Lung (tissue), 12 donors: ENCODE results near the gene RPS6KA2. TPM values are rescaled to one million over a fixed set of nuclear protein-coding genes. Genes with fewer than 3 reads are reported as not detected.

Source experiments
- ATAC-seq: fragments of 200-7000 bp; cut with Tn5 transposase; one replicate; pipeline ENCODE4 v1.9.1; 2020; ENCODE audit warnings: moderate number of reproducible peaks; ENCODE audit not compliant: insufficient read depth, low FRiP score
- DNase-seq, 3 donors: peaks; one replicate each; pipeline ENCODE4 v3.0.0-alpha.2; 2013 to 2017
- H3K27ac ChIP-seq, 2 donors: one replicate each; pipeline ENCODE4 v1.5.1; 2013; ENCODE audit warnings: mild to moderate bottlenecking in 2 of 2, moderate library complexity in 2 of 2, control low read depth in 1 of 2, inconsistent platforms in 1 of 2, low read depth in 1 of 2, low read length in 1 of 2
- H3K27me3 ChIP-seq, 3 donors: one replicate each; pipeline ENCODE4 v1.5.1; 2013; ENCODE audit warnings: low read length in 2 of 3; ENCODE audit not compliant: control insufficient read depth in 3 of 3, insufficient read depth in 3 of 3
- H3K36me3 ChIP-seq, 4 donors: one replicate each; pipeline ENCODE4 v1.5.1; 2013; ENCODE audit warnings: low read length in 4 of 4, mild to moderate bottlenecking in 1 of 4, moderate library complexity in 1 of 4; ENCODE audit not compliant: control insufficient read depth in 4 of 4, insufficient read depth in 4 of 4
- H3K4me1 ChIP-seq, 5 donors: one replicate each; pipeline ENCODE4 v1.5.1; 2013; ENCODE audit warnings: low read length in 5 of 5, mild to moderate bottlenecking in 2 of 5, moderate library complexity in 1 of 5; ENCODE audit not compliant: control insufficient read depth in 5 of 5, insufficient read depth in 5 of 5
- H3K4me3 ChIP-seq: one replicate; pipeline ENCODE4 v1.5.1; 2013; ENCODE audit warnings: mild to moderate bottlenecking, control low read depth, moderate library complexity
- H3K9ac ChIP-seq, 2 donors: one replicate each; pipeline ENCODE4 v1.5.1; 2013; ENCODE audit warnings: low read length in 2 of 2, control low read depth in 1 of 2; ENCODE audit not compliant: insufficient read depth in 1 of 2
- H3K9me3 ChIP-seq, 4 donors: one replicate each; pipeline ENCODE4 v1.5.1; 2013; ENCODE audit warnings: low read length in 3 of 4, mild to moderate bottlenecking in 1 of 4, moderate library complexity in 1 of 4; ENCODE audit not compliant: control insufficient read depth in 4 of 4, insufficient read depth in 3 of 4
- WGBS, 2 donors: extraction: QIAGEN DNeasy Blood & Tissue Kit; methylation state at CpG; one replicate each; pipeline ENCODE4 v1.1.7; 2013; 5-methylcytosine and 5-hydroxymethylcytosine counted together
- polyA plus RNA-seq, 2 donors: library from polyadenylated mRNA; stranded (reverse); fragments of 200-250 nt; gene quantifications; one replicate each; pipeline ENCODE4 v1.2.1, GENCODE V29; 2013
- total RNA-seq, 2 donors: library from RNA; depleted of rRNA in 1 of 2; stranded (reverse); fragments of >200 nt in 1 of 2; gene quantifications; one replicate each; pipeline ENCODE4 v1.2.1, GENCODE V29; 2014 to 2021
- TF ChIP-seq, protein P1 (sequence below): IDR thresholded peaks from 2 replicates; pipeline ENCODE4 v1.5.1; 2012; ENCODE audit warnings: mild to moderate bottlenecking; ENCODE audit errors: control extremely low read depth, extremely low read depth
- donor health status: control.
- donor health status: control.
- donor health status: Bipolar disorder and iron deficiency.
- donor health status: healthy.
- donor health status: DM: yes; HTN: yes; CAD: no.

Gene RPS6KA2
- total and polyA plus RNA-seq, 4 donors: 61.9 to 185 (median 105) TPM

DNA sequence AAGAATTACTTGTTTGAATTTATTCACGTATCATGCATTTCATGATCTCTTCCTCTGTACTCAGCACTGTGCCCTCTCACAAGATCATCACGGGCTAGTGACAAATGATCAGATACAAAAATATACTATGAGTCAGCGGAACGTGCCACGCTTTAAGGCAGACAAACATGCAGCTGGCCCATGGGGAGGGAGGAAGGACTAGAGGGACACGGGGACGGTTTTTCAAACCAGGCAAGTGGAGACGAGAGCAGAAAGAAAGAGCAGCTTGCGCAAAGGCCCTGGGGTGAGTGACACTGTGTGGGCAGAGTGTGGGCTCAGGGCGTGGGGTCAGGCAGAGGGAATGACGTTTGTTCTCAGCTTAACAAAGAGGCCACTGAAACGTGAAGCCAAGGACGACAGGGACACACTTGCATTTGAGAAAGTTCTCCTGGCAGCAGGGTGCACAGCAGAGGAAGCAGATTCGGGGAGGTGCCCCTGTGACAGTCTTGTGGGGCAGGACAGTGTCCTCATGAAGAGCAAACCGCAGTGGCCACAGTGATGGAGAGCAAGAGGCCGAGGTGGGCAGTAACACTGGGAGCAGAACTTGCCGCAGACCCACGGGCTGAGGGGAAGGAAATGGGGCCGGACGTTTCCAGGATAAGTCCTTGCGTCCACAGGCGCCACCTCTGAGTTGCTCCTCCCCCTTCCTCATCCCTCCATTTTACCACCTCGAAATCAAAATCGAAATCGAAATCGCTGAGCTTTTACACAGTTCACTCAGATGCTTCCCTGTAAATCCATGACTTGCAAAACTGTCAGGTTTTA, 6.9 kb upstream of the RPS6KA2 start:
- ATAC-seq (peak; percentile 51), DNase-seq (peak in 2 of 3 donors; percentile 39 to 54)
- H3K27ac ChIP-seq: peak overlapping the region; percentile 13 to 86
- H3K36me3 ChIP-seq: no peaks in the 10 kb centered on the region
- H3K4me1 ChIP-seq: peaks cover 0 to 29% (median 5%) of the 10 kb centered on the region in 5 donors
- H3K9me3 ChIP-seq: no peaks in the 10 kb centered on the region
- TF ChIP-seq, protein P1, sequence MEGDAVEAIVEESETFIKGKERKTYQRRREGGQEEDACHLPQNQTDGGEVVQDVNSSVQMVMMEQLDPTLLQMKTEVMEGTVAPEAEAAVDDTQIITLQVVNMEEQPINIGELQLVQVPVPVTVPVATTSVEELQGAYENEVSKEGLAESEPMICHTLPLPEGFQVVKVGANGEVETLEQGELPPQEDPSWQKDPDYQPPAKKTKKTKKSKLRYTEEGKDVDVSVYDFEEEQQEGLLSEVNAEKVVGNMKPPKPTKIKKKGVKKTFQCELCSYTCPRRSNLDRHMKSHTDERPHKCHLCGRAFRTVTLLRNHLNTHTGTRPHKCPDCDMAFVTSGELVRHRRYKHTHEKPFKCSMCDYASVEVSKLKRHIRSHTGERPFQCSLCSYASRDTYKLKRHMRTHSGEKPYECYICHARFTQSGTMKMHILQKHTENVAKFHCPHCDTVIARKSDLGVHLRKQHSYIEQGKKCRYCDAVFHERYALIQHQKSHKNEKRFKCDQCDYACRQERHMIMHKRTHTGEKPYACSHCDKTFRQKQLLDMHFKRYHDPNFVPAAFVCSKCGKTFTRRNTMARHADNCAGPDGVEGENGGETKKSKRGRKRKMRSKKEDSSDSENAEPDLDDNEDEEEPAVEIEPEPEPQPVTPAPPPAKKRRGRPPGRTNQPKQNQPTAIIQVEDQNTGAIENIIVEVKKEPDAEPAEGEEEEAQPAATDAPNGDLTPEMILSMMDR: no peak
- no peak overlapping the region for H3K4me3 ChIP-seq
- peaks cover 0 to 6% (median 4%) of the 10 kb centered on the region in 3 donors for H3K27me3 ChIP-seq
- 55 to 59% methylated on average over 26 of the region's 26 CpGs for WGBS, 2 donors
- H3K9ac ChIP-seq: no peak overlapping the region

GRCh38 chr6:166632731-166633130, 5.7 kb upstream of the RPS6KA2 start:
- TF ChIP-seq, protein P1: no peak
- Histone ChIP-seq H3K9ac (no peak overlapping the region), H3K27ac (peak overlapping the region in 1 of 2 donors; percentile 54), H3K27me3 (peaks cover 0 to 6% (median 4%) of the 10 kb centered on the region in 3 donors), H3K9me3 (no peaks in the 10 kb centered on the region), H3K4me1 (peaks cover 5 to 31% (median 6%) of the 10 kb centered on the region in 5 donors), H3K36me3 (no peaks in the 10 kb centered on the region), H3K4me3 (no peak overlapping the region)
- WGBS, 2 donors: 94 to 95% methylated on average over 11 of the region's 11 CpGs
- no peak for ATAC-seq
- DNase-seq: no peak

- H3K4me3 ChIP-seq: no peak overlapping the region
- H3K9me3 ChIP-seq: no peaks in the 10 kb centered on the region
- H3K4me1 ChIP-seq: peaks cover 0 to 19% (median 6%) of the 10 kb centered on the region in 5 donors
- no peak overlapping the region for H3K9ac ChIP-seq
- 66 to 76% methylated on average over 6 of the region's 6 CpGs for WGBS, 2 donors
- DNase-seq: peak in 1 of 3 donors; percentile 29
- H3K27ac ChIP-seq: no peak overlapping the region
- TF ChIP-seq, protein P1: no peak
- no peaks in the 10 kb centered on the region for H3K36me3 ChIP-seq
- peaks cover 0 to 6% (median 4%) of the 10 kb centered on the region in 3 donors for H3K27me3 ChIP-seq
- ATAC-seq: no peak
These were observed 3.4 kb upstream of the RPS6KA2 start for GRCh38 chr6:166630462-166630861.
